ENCODE results near the gene JRKL.
A peak's percentile ranks its signal among the peaks of the same experiment; 100 is the strongest.

JRKL gene

GRCh38 chr11:96389720-96390487, at the start of gene JRKL, which contains the start of gene CCDC82:
Gene JRKL (plus strand): TSS chr11:96390013. CDS start chr11:96390650, 637 bp downstream.
Gene CCDC82 (minus strand): TSS chr11:96389912. CDS start chr11:96384747, 5,165 bp downstream.
- DNase-seq (ENCODE audit: low read depth in 2 of 2): peak; percentile 98

GRCh38 chr11:96340555-96340885, 49.3 kb upstream of the JRKL start:
- DNase-seq (ENCODE audit: low read depth in 2 of 2): no peak

GRCh38 chr11:96341211-96342013, 48.4 kb upstream of the JRKL start:
- peak; percentile 40 to 44 for DNase-seq (ENCODE audit: low read depth in 2 of 2)

GRCh38 chr11:96342014-96342960, 47.5 kb upstream of the JRKL start:
- no peak for DNase-seq (ENCODE audit: low read depth in 2 of 2)

- peak; percentile 78 to 80 for DNase-seq (ENCODE audit: low read depth in 2 of 2)
Observed at GRCh38 chr11:96342961-96343711, 46.7 kb upstream of the JRKL start, which contains the start of gene MAML2. Gene MAML2 (minus strand): TSS chr11:96343195. CDS start chr11:96341895, 1,300 bp downstream.

- DNase-seq (ENCODE audit: low read depth in 2 of 2): no peak
Observed at GRCh38 chr11:96356848-96357247, 33.0 kb upstream of the JRKL start.

- no peak for DNase-seq (ENCODE audit: low read depth in 2 of 2)
Observed at GRCh38 chr11:96357794-96358193, 32.0 kb upstream of the JRKL start.

- DNase-seq (ENCODE audit: low read depth in 2 of 2): no peak
Observed at GRCh38 chr11:96358321-96358720, 31.5 kb upstream of the JRKL start.

- DNase-seq (ENCODE audit: low read depth in 2 of 2): no peak
Observed at GRCh38 chr11:96361778-96362177, 28.0 kb upstream of the JRKL start.

GRCh38 chr11:96365493-96365892, 24.3 kb upstream of the JRKL start:
- DNase-seq (ENCODE audit: low read depth in 2 of 2): no peak

GRCh38 chr11:96366024-96366423, 23.8 kb upstream of the JRKL start:
- no peak for DNase-seq (ENCODE audit: low read depth in 2 of 2)

- DNase-seq (ENCODE audit: low read depth in 2 of 2): no peak
Observed at GRCh38 chr11:96367342-96367741, 22.5 kb upstream of the JRKL start.

- no peak for DNase-seq (ENCODE audit: low read depth in 2 of 2)
Observed at GRCh38 chr11:96373826-96374225, 16.0 kb upstream of the JRKL start.

- DNase-seq (ENCODE audit: low read depth in 2 of 2): no peak
Observed at GRCh38 chr11:96376796-96377195, 13.0 kb upstream of the JRKL start.

GRCh38 chr11:96384156-96384555, 5.7 kb upstream of the JRKL start:
- DNase-seq (ENCODE audit: low read depth in 2 of 2): no peak

- DNase-seq (ENCODE audit: low read depth in 2 of 2): no peak
Observed at GRCh38 chr11:96385187-96385586, 4.6 kb upstream of the JRKL start.

GRCh38 chr11:96388891-96389719, 708 bp upstream of the JRKL start:
- DNase-seq (ENCODE audit: low read depth in 2 of 2): no peak

GRCh38 chr11:96390488-96390792, 627 bp downstream of the JRKL start:
- no peak for DNase-seq (ENCODE audit: low read depth in 2 of 2)

- DNase-seq (ENCODE audit: low read depth in 2 of 2): no peak
Observed at GRCh38 chr11:96391698-96392307, 2.0 kb downstream of the JRKL start.

All from stimulated activated CD8-positive, alpha-beta memory T cell treated with anti-CD3 and anti-CD28 coated beads, Interleukin-7, amount 100 ng/mL, for 1 hour (primary cell).